Spleen (tissue), 7 donors: Measurements from ENCODE around the gene PPP2R5C.

Source experiments
- CTCF ChIP-seq, 11 experiments: fragments of 200-600 bp in 7 of 11; fragments of 450-650 bp in 4 of 11; sonication (generic) in 4 of 11; IDR thresholded peaks in 8 of 11; conservative IDR thresholded peaks in 3 of 11; 1 replicate in 7 of 11; 2 replicates in 4 of 11; pipeline versions ENCODE4 v1.4.0 to v1.8.0; 2016 to 2021; ENCODE audit warnings: antibody characterized with exemption in 11 of 11, inconsistent platforms in 4 of 11, mild to moderate bottlenecking in 1 of 11
- POLR2AphosphoS5 ChIP-seq, 3 donors: sonication (generic); formaldehyde crosslinking; IDR thresholded peaks; one replicate each; pipeline ENCODE4 v1.5.1; 2017; ENCODE audit warnings: antibody characterized with exemption in 3 of 3
- donor health status: DM: no; HTN: no; CAD: no; lungs with moderate emphysema.
- donor health status: DM: no; HTN: no; CAD: no.
- donor health status: DM: no; HTN: no; CAD: no.

GRCh38 chr14:101757064-101757838, 4.3 kb upstream of the PPP2R5C start:
- TF ChIP-seq POLR2AphosphoS5 (IDR thresholded peaks at IDR 0.05) (no peak), CTCF (IDR thresholded peaks at IDR 0.05 in 8 of 11, conservative IDR thresholded peaks at IDR 0.05 in 3 of 11) (no peak)
